Stimulated activated CD4-positive, alpha-beta T cell treated with anti-CD3 and anti-CD28 coated beads, TNF-alpha, amount 100 ng/mL, for 48 hours (primary cell): Measurements from ENCODE around the gene LRRC23.
"Not testable (repeated sequence)": the region's sequence is repeated elsewhere in the genome, so short reads cannot be mapped to it uniquely, and the experiment has no call there.

Experiments
- DNase-seq, 3 donors: peaks; one replicate each; pipeline ENCODE4 v3.0.0-alpha.2; 2020; ENCODE audit warnings: low read depth in 3 of 3

LRRC23 gene

GRCh38 chr12:6904280-6905276 lies at the start of gene LRRC23:
LRRC23 (plus strand) TSS chr12:6904822; CDS start chr12:6905634, 812 bp downstream.
- DNase-seq, result peak; percentile 97 to 98 (median 98)

DNA sequence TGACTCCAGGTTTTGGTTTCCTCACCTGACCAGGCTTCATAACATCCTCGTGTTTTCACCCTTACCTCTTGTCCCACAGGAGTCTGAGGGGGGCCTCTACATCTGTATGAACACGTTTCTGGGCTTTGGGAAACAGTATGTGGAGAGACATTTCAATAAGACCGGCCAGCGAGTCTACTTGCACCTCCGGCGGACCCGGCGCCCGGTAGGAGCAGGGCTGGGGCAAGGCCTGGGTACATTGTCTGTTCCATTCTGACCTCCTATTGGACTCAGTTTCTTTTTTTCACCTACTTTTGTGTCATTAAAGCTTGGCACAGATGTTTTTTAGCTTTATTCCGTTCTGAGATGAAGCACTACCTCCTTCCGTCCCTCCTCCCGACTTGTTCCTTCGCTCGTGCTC lies 49.3 kb upstream of the LRRC23 start:
- DNase-seq, result no peak

DNA sequence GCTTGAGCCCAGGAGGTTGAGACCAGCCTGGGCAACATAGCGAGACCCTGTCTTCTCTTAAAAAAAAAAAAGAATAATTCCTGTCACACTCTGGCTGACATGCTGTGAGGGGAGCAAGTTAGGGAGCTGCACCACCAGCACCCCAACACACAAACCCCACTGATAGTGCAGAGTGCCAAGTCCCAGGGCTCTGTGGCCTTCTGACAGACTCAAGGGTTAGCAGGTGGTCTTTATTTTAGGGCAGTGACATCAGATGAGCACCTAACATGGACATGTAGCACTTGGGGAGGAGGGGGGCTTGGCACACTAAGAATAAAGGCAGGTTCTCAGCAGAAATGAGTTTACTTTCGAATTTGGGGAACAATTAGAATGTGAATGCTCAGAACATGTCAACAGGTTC lies 45.8 kb upstream of the LRRC23 start:
- DNase-seq, result no peak

GRCh38 chr12:6860116-6860515 lies 44.5 kb upstream of the LRRC23 start:
- DNase-seq, result no peak

DNA sequence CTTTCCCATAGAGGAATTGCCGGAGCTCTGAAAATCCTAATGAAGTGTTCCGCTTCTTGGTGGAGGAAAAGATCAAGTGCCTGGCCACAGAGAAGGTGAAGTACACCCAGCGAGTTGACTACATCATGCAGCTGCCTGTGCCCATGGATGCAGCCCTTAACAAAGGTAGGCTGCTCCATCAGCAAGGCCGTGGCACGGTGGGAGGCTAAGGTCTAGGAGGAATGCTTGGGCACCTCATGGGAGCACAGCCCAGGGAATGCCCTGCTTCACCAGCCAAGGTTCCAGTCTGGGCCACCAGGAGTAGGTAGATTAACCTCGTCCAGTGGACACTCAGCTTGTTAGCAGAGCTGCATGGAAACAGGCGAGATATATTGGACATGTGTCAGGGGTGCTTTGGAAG lies 43.7 kb upstream of the LRRC23 start:
- DNase-seq, result no peak

DNA sequence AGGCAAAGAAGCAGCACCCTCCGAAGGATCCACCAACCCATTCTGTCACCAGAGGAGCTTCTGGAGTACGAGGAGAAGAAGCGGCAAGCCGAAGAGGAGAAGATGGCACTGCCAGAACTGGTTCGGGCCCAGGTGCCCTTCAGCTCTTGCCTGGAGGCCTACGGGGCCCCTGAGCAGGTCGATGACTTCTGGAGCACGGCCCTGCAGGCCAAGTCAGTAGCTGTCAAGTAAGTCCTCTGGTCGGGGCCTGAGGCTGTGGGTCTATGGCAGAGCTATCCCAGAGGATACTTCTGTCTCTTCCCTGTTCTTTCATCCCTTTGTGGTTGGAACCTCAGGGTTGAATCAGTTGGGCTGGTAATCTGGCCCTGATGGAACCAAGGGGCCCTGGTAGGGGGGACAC lies 43.2 kb upstream of the LRRC23 start:
- no peak for DNase-seq

DNA sequence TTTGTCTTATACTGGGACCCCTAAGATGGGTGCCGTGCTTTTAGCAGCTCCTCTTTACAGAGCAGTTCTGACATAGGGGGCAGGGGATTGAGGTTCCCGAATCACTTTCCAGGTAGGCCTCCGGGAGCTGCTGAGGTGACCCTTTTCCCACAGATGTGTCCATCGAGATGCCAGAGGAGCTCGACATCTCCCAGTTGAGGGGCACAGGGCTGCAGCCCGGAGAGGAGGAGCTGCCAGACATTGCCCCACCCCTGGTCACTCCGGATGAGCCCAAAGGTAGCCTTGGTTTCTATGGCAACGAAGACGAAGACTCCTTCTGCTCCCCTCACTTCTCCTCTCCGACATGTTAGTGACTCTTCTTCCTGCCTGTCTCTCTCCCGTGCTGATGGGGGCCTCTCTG lies 41.6 kb upstream of the LRRC23 start:
- no peak for DNase-seq

- no peak for DNase-seq
These were observed 40.9 kb upstream of the LRRC23 start for GRCh38 chr12:6863586-6864321.

DNA sequence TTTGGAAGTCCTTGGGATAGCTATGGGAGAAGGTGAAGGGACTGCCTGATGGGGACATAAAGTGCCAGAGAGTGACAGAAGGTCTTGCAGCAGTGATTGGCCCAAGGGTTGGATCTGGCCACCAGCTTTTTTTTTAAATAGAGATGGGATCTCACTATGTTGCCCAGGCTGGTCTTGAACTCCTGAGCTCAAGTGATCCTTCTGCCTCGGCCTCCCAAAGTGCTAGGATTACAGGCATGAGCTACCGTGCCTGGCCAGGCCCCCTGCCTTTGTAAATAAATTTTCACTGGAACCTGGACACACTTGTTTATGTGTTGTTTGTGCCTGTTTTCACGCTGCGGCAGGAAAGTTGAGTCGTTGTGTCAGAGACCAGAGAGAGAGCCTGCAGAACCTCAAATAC lies 39.3 kb upstream of the LRRC23 start:
- DNase-seq, result not testable (repeated sequence)

- DNase-seq, result no peak
These were observed 38.3 kb upstream of the LRRC23 start for GRCh38 chr12:6866163-6866919.

- DNase-seq, result no peak
These were observed 37.7 kb upstream of the LRRC23 start for GRCh38 chr12:6866920-6867412.

DNA sequence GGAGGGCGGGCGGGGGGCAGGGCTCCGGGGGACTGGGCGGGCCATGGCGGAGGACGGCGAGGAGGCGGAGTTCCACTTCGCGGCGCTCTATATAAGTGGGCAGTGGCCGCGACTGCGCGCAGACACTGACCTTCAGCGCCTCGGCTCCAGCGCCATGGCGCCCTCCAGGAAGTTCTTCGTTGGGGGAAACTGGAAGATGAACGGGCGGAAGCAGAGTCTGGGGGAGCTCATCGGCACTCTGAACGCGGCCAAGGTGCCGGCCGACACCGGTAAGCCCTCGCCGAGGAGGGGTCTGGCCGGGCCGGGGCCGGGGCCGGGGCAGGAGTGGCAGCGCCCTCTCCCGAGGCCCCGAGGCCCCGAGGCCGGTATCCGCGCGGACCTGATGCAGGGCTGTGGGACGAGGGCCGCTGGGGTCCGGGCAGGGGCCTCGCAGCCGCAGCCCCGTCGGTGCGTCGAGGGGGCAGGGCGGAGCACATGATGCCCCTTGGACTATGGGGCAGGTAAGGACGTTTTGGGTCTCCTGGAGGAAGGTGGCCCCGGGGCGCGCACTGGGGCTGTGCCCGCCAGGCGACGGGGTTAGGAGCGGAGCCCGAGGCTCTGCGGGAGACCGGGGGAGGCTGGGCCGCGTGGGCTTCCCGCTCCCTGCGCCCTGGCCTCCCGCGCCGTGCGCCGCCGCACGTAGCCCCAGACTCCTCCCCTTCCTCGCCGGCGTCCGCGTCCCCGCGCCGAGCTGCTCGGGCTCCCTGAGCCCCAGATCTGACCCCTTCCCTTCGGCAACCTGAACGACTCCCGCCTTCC lies 37.0 kb upstream of the LRRC23 start, which contains the start of gene TPI1:
Gene TPI1 (plus strand): TSS at position 119 of the 798 bp plus-strand sequence. CDS start 36 bp downstream, at position 155.
- DNase-seq, result peak; percentile 61 to 82 (median 68)

GRCh38 chr12:6868211-6869048 lies 36.2 kb upstream of the LRRC23 start:
- DNase-seq, result no peak

DNA sequence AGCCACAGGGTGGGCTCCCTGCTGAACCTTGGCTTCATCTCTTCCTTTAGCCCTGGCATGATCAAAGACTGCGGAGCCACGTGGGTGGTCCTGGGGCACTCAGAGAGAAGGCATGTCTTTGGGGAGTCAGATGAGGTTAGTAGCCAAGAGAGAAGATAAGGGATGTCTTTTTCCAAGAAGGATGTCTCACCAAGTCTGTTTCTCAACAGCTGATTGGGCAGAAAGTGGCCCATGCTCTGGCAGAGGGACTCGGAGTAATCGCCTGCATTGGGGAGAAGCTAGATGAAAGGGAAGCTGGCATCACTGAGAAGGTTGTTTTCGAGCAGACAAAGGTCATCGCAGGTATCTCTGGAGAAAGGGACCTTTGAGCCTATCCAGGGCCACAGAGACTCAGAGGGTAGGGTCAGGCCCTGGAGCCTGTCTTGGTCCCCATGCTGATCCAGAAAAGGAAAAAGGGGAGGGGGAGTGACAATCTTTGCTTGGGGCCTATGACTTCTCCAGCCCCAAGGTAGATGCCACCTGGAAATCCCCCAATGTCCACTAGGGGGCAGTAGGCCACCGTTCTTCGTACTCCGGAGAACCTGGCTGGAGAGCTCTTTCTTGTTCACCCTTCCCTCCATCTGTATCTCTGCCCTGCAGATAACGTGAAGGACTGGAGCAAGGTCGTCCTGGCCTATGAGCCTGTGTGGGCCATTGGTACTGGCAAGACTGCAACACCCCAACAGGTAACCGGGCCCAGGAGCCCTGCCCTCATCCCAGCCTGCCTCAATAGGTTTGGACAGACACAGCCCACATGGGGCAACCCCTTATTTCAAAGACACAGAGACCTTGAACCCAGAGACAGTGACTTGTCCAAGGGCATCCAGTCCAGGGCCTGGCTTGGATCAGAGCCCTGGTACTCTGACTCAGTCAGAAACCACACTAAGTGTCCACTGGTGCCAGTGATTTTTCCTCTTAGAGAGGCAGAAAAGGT lies 35.3 kb upstream of the LRRC23 start:
- peak; percentile 71 to 77 (median 77) for DNase-seq

GRCh38 chr12:6870304-6870703 lies 34.3 kb upstream of the LRRC23 start:
- not testable (repeated sequence) for DNase-seq

GRCh38 chr12:6871052-6871957 lies 33.3 kb upstream of the LRRC23 start:
- DNase-seq, result peak in 1 of 3 donors; percentile 30
